ENCODE results near the gene BACH1. TPM values are rescaled to one million over a fixed set of nuclear protein-coding genes. Genes with fewer than 3 reads are reported as not detected.
"Not testable (repeated sequence)": the region's sequence is repeated elsewhere in the genome, so short reads cannot be mapped to it uniquely, and the experiment has no call there.

The BACH1 gene
- total RNA-seq, 1 experiment from 2014 or later: 48.7 TPM

GRCh38 chr21:29279558-29279957 lies 19.2 kb upstream of the BACH1 start:
- ATAC-seq (no peak), DNase-seq (ENCODE audit: low spot score) (no peak)
- peaks cover 12% of the 10 kb centered on the region for H3K4me1 Mint-ChIP-seq
- H3K27me3 Mint-ChIP-seq (ENCODE audit: low read depth): no peaks in the 10 kb centered on the region
- H3K36me3 Mint-ChIP-seq: no peaks in the 10 kb centered on the region
- POLR2A ChIA-PET: no interaction called here
- peaks cover 7% of the 10 kb centered on the region; the same call in 1 of the 2 replicates for H3K9me3 Mint-ChIP-seq
- no peak overlapping the region for H3K4me3 Mint-ChIP-seq
- TF ChIP-seq ZNF671 (CRISPR knock-in tag; IDR thresholded peaks at IDR 0.05) (no peak), ZNF396 (CRISPR knock-in tag; IDR thresholded peaks at IDR 0.05; ENCODE audit: borderline replicate concordance) (no peak), SMAD4 (CRISPR knock-in tag; IDR thresholded peaks at IDR 0.05) (no peak), USF2 (CRISPR knock-in tag; IDR thresholded peaks at IDR 0.05) (no peak), ZNF232 (CRISPR knock-in tag; IDR thresholded peaks at IDR 0.05) (no peak), CREB1 (CRISPR knock-in tag; IDR thresholded peaks at IDR 0.05) (no peak), HMGA2 (CRISPR knock-in tag; IDR thresholded peaks at IDR 0.05) (no peak), TEAD4 (CRISPR knock-in tag; IDR thresholded peaks at IDR 0.05) (no peak), ELF4 (CRISPR knock-in tag; IDR thresholded peaks at IDR 0.05; ENCODE audit: low read depth) (no peak), ESRRA (CRISPR knock-in tag; IDR thresholded peaks at IDR 0.05; ENCODE audit: borderline replicate concordance) (no peak), TEAD1 (CRISPR knock-in tag; IDR thresholded peaks at IDR 0.05) (no peak)
- TF ChIP-seq, protein P1, sequence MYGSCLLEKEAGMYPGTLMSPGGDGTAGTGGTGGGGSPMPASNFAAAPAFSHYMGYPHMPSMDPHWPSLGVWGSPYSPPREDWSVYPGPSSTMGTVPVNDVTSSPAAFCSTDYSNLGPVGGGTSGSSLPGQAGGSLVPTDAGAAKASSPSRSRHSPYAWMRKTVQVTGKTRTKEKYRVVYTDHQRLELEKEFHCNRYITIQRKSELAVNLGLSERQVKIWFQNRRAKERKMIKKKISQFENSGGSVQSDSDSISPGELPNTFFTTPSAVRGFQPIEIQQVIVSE (CRISPR knock-in tag; IDR thresholded peaks at IDR 0.05; ENCODE audit: borderline replicate concordance): no peak
- TF ChIP-seq, protein P2, sequence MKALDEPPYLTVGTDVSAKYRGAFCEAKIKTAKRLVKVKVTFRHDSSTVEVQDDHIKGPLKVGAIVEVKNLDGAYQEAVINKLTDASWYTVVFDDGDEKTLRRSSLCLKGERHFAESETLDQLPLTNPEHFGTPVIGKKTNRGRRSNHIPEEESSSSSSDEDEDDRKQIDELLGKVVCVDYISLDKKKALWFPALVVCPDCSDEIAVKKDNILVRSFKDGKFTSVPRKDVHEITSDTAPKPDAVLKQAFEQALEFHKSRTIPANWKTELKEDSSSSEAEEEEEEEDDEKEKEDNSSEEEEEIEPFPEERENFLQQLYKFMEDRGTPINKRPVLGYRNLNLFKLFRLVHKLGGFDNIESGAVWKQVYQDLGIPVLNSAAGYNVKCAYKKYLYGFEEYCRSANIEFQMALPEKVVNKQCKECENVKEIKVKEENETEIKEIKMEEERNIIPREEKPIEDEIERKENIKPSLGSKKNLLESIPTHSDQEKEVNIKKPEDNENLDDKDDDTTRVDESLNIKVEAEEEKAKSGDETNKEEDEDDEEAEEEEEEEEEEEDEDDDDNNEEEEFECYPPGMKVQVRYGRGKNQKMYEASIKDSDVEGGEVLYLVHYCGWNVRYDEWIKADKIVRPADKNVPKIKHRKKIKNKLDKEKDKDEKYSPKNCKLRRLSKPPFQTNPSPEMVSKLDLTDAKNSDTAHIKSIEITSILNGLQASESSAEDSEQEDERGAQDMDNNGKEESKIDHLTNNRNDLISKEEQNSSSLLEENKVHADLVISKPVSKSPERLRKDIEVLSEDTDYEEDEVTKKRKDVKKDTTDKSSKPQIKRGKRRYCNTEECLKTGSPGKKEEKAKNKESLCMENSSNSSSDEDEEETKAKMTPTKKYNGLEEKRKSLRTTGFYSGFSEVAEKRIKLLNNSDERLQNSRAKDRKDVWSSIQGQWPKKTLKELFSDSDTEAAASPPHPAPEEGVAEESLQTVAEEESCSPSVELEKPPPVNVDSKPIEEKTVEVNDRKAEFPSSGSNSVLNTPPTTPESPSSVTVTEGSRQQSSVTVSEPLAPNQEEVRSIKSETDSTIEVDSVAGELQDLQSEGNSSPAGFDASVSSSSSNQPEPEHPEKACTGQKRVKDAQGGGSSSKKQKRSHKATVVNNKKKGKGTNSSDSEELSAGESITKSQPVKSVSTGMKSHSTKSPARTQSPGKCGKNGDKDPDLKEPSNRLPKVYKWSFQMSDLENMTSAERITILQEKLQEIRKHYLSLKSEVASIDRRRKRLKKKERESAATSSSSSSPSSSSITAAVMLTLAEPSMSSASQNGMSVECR (CRISPR knock-in tag; IDR thresholded peaks at IDR 0.05; ENCODE audit: borderline replicate concordance): no peak
- H3K27ac Mint-ChIP-seq: no peak overlapping the region
- CTCF ChIA-PET: no interaction called here

DNA sequence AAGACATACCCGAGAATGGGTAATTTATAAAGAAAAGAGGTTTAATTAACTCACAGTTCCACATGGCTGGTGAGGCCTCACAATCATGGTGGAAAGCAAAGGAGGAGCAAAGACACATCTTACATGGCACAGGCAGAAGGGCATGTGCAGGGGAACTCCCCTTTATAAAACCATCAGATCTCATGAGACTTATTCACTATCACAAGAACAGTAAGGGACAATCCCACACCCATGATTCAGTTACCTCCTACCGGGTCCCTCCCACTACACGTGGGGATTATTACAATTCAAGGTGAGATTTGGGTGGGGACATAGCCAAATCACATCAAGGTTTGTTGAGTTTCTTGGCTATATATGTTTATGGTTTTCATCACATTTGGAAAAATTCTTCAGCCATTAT lies 16.9 kb upstream of the BACH1 start:
- H3K9me3 Mint-ChIP-seq; POLR2A ChIA-PET; H3K27ac Mint-ChIP-seq; H3K4me3 Mint-ChIP-seq; DNase-seq (ENCODE audit: low spot score); H3K36me3 Mint-ChIP-seq; H3K27me3 Mint-ChIP-seq (ENCODE audit: low read depth); CTCF ChIA-PET; ATAC-seq: not testable (repeated sequence)
- H3K4me1 Mint-ChIP-seq: peaks cover 12% of the 10 kb centered on the region

GRCh38 chr21:29287383-29287782 lies 11.3 kb upstream of the BACH1 start:
- Mint-ChIP-seq H3K36me3 (no peaks in the 10 kb centered on the region), H3K27ac (no peak overlapping the region), H3K4me1 (peaks cover 16% of the 10 kb centered on the region), H3K4me3 (no peak overlapping the region), H3K27me3 (ENCODE audit: low read depth) (no peaks in the 10 kb centered on the region), H3K9me3 (no peaks in the 10 kb centered on the region)
- ChIA-PET POLR2A (no interaction called here), CTCF (no interaction called here)
- no peak for TF ChIP-seq SMAD4 (CRISPR knock-in tag; IDR thresholded peaks at IDR 0.05)
- ATAC-seq (no peak), DNase-seq (ENCODE audit: low spot score) (no peak)

DNA sequence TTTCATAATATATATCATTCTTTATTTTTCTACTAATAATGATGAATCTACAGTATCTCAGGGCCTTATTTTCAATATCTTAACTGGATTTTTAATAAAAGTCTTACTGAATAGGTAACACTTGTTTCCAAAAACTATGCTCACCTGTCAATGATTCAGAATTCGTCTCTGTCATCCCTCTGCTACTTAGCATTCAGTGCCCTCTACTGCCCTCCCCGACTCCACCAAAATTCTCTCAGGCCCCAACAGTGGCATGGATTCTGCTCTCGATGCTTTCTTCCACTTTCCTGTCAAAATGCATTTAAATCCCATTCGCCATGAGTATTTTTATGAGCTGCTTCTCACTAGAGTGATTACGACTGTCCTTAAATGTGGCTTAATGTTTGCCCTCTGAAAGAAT lies 10.5 kb upstream of the BACH1 start:
- H3K36me3 Mint-ChIP-seq: no peaks in the 10 kb centered on the region
- H3K27me3 Mint-ChIP-seq (ENCODE audit: low read depth): no peaks in the 10 kb centered on the region
- no peak overlapping the region for H3K27ac Mint-ChIP-seq
- no peak overlapping the region for H3K4me3 Mint-ChIP-seq
- DNase-seq (ENCODE audit: low spot score): no peak
- ATAC-seq: no peak
- peaks cover 10% of the 10 kb centered on the region for H3K4me1 Mint-ChIP-seq
- CTCF ChIA-PET: interaction anchor here (1.1 kb wide), 1 partner anchor 60 kb away, joined by 3 read pairs; no protein-coding TSS in a partner anchor
- POLR2A ChIA-PET: interaction anchor here (1.5 kb wide), 1 partner anchor 10 kb away, joined by 4 read pairs; no protein-coding TSS in a partner anchor
- H3K9me3 Mint-ChIP-seq: no peaks in the 10 kb centered on the region
- TF ChIP-seq, protein P2 (CRISPR knock-in tag; IDR thresholded peaks at IDR 0.05; ENCODE audit: borderline replicate concordance): no peak
- TF ChIP-seq GRHL2 (CRISPR knock-in tag; IDR thresholded peaks at IDR 0.05; ENCODE audit: insufficient replicate concordance, severe bottlenecking) (no peak), FOXP1 (CRISPR knock-in tag; IDR thresholded peaks at IDR 0.05; ENCODE audit: borderline replicate concordance) (no peak)
- TF ChIP-seq, protein P3, sequence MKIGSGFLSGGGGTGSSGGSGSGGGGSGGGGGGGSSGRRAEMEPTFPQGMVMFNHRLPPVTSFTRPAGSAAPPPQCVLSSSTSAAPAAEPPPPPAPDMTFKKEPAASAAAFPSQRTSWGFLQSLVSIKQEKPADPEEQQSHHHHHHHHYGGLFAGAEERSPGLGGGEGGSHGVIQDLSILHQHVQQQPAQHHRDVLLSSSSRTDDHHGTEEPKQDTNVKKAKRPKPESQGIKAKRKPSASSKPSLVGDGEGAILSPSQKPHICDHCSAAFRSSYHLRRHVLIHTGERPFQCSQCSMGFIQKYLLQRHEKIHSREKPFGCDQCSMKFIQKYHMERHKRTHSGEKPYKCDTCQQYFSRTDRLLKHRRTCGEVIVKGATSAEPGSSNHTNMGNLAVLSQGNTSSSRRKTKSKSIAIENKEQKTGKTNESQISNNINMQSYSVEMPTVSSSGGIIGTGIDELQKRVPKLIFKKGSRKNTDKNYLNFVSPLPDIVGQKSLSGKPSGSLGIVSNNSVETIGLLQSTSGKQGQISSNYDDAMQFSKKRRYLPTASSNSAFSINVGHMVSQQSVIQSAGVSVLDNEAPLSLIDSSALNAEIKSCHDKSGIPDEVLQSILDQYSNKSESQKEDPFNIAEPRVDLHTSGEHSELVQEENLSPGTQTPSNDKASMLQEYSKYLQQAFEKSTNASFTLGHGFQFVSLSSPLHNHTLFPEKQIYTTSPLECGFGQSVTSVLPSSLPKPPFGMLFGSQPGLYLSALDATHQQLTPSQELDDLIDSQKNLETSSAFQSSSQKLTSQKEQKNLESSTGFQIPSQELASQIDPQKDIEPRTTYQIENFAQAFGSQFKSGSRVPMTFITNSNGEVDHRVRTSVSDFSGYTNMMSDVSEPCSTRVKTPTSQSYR (CRISPR knock-in tag; IDR thresholded peaks at IDR 0.05): no peak

Data from WTC11 (cell line).